SK-N-SH (cell line): Measurements from ENCODE around the gene TXN. TPM values are rescaled to one million over a fixed set of nuclear protein-coding genes. Genes with fewer than 3 reads are reported as not detected.

Experiments
- CTCF ChIA-PET: fragments of 300-600, 350-600 bp; formaldehyde crosslinking; extraction: SDS; loops from one replicate; lab custom pipeline; 2021; lab: Yijun Ruan, JAX
- POLR2A ChIA-PET: fragments of 350-600 bp; sonication (Branson Sonifier 250); formaldehyde crosslinking; extraction: SDS; loops from one replicate; lab custom pipeline; 2020; ENCODE audit warnings: antibody characterized with exemption, inconsistent platforms; lab: Yijun Ruan, JAX
- DNase-seq: peaks from one replicate; pipeline ENCODE4 v3.0.0; 2012
- H2AFZ ChIP-seq: fragments of 200-600 bp; sonication (generic); 2 replicates; pipeline ENCODE4 v1.8.1; 2016; ENCODE audit warnings: antibody characterized with exemption, mild to moderate bottlenecking, low read depth
- H3F3A ChIP-seq: fragments of 200-600 bp; sonication (generic); replicated peaks from 2 replicates; pipeline ENCODE3; 2016; ENCODE audit warnings: antibody characterized with exemption, mild to moderate bottlenecking; ENCODE audit not compliant: insufficient read depth
- H3K27ac ChIP-seq, 2 experiments: fragments of 200-500 bp in 1 of 2; fragments of 200-600 bp in 1 of 2; sonication (Bioruptor generic) in 1 of 2; sonication (generic), shearing (Covaris generic) in 1 of 2; 2 replicates each; pipeline versions ENCODE4 v1.5.1 to v1.6.1; 2014 to 2016; ENCODE audit warnings: low read depth in 2 of 2, inconsistent platforms in 1 of 2, low read length in 1 of 2, mild to moderate bottlenecking in 1 of 2, mixed read lengths in 1 of 2
- H3K27me3 ChIP-seq: fragments of 200-600 bp; sonication (generic), shearing (Covaris generic); 2 replicates; pipeline ENCODE4 v1.6.1; 2016; ENCODE audit warnings: mixed run types; ENCODE audit not compliant: insufficient read depth
- H3K36me3 ChIP-seq, 2 experiments: fragments of 200-500 bp in 1 of 2; fragments of 200-600 bp in 1 of 2; sonication (Bioruptor generic) in 1 of 2; sonication (generic) in 1 of 2; replicated peaks in 1 of 2; 2 replicates each; pipeline versions ENCODE3 to v1.5.1; 2014 to 2016; ENCODE audit warnings: low read length in 1 of 2, mild to moderate bottlenecking in 1 of 2; ENCODE audit not compliant: insufficient read depth in 2 of 2, control insufficient read depth in 1 of 2
- H3K4me1 ChIP-seq, 2 experiments: fragments of 200-500 bp in 1 of 2; fragments of 200-600 bp in 1 of 2; sonication (Bioruptor generic) in 1 of 2; sonication (generic), shearing (Covaris generic) in 1 of 2; 2 replicates each; pipeline versions ENCODE4 v1.5.1 to v1.6.1; 2014 to 2016; ENCODE audit warnings: low read depth in 1 of 2, low read length in 1 of 2, mixed run types in 1 of 2; ENCODE audit not compliant: insufficient read depth in 2 of 2, control insufficient read depth in 1 of 2
- H3K4me2 ChIP-seq: fragments of 200-600 bp; sonication (generic), shearing (Covaris generic); 2 replicates; pipeline ENCODE4 v1.6.1; 2017; ENCODE audit warnings: mixed run types
- H3K4me3 ChIP-seq, 2 experiments: fragments of 200-500 bp in 1 of 2; fragments of 200-600 bp in 1 of 2; sonication (Bioruptor generic) in 1 of 2; sonication (generic), shearing (Covaris generic) in 1 of 2; 2 replicates each; pipeline versions ENCODE4 v1.5.1 to v1.8.1; 2014 to 2016; ENCODE audit warnings: low read depth in 2 of 2, inconsistent platforms in 1 of 2, low read length in 1 of 2, mild to moderate bottlenecking in 1 of 2, mixed read lengths in 1 of 2, moderate library complexity in 1 of 2
- H3K79me2 ChIP-seq: fragments of 200-600 bp; sonication (generic); 2 replicates; pipeline ENCODE4 v1.8.1; 2017; ENCODE audit warnings: mild to moderate bottlenecking; ENCODE audit not compliant: insufficient read depth
- H3K9ac ChIP-seq: fragments of 200-600 bp; sonication (generic); 2 replicates; pipeline ENCODE4 v1.6.1; 2017; ENCODE audit warnings: mixed run types
- H3K9me2 ChIP-seq: fragments of 200-600 bp; sonication (generic); 2 replicates; pipeline ENCODE4 v1.6.1; 2017; ENCODE audit warnings: mixed run types
- H3K9me3 ChIP-seq: fragments of 200-600 bp; sonication (generic); 2 replicates; pipeline ENCODE4 v1.6.1; 2017; ENCODE audit warnings: mixed run types, mild to moderate bottlenecking, moderate library complexity
- H4K20me1 ChIP-seq: fragments of 200-600 bp; sonication (generic); 2 replicates; pipeline ENCODE4 v1.6.1; 2017; ENCODE audit warnings: mild to moderate bottlenecking, mixed run types; ENCODE audit not compliant: insufficient read depth
- EP300 ChIP-seq, 2 experiments: IDR thresholded peaks; 2 replicates each; pipeline versions ENCODE4 v1.4.0 to v1.6.1; 2012; ENCODE audit warnings: borderline replicate concordance in 1 of 2, low read depth in 1 of 2, low read length in 1 of 2
- FOSL2 ChIP-seq: IDR thresholded peaks from 2 replicates; pipeline ENCODE4 v1.4.0; 2012; ENCODE audit warnings: low read depth, mild to moderate bottlenecking, moderate library complexity, borderline replicate concordance
- GATA2 ChIP-seq: sonication (generic); formaldehyde crosslinking; IDR thresholded peaks from 2 replicates; pipeline ENCODE4 v1.5.0; 2020; ENCODE audit warnings: mild to moderate bottlenecking, missing genetic modification reagents
- IRF3 ChIP-seq: fragments of 150-350 bp; IDR thresholded peaks from 2 replicates; pipeline ENCODE4 v1.6.1; 2016; ENCODE audit warnings: mild to moderate bottlenecking, low read depth, low read length
- JUND ChIP-seq: IDR thresholded peaks from 2 replicates; pipeline ENCODE4 v1.4.0; 2012
- MEF2A ChIP-seq: IDR thresholded peaks from 2 replicates; pipeline ENCODE4 v1.4.0; 2012; ENCODE audit warnings: low read depth, borderline replicate concordance
- MXI1 ChIP-seq: IDR thresholded peaks from 2 replicates; pipeline ENCODE4 v1.6.1; 2012; ENCODE audit warnings: mild to moderate bottlenecking, low read depth, low read length, improper control_type of control experiment
- NRF1 ChIP-seq: IDR thresholded peaks from 2 replicates; pipeline ENCODE4 v1.6.1; 2012; ENCODE audit warnings: low read depth, mild to moderate bottlenecking, low read length
- POLR2AphosphoS5 ChIP-seq: IDR thresholded peaks from 2 replicates; pipeline ENCODE4 v1.6.1; 2012; ENCODE audit warnings: low read depth, low read length
- RAD21 ChIP-seq: IDR thresholded peaks from 2 replicates; pipeline ENCODE4 v1.6.1; 2012; ENCODE audit warnings: mild to moderate bottlenecking, low read length
- RCOR1 ChIP-seq: fragments of 150-350 bp; IDR thresholded peaks from 2 replicates; pipeline ENCODE4 v1.6.1; 2017; ENCODE audit warnings: antibody characterized with exemption, low read length
- RFX5 ChIP-seq: IDR thresholded peaks from 2 replicates; pipeline ENCODE4 v1.6.1; 2012; ENCODE audit warnings: mild to moderate bottlenecking, improper control_type of control experiment, low read length
- RXRA ChIP-seq: IDR thresholded peaks from 2 replicates; pipeline ENCODE4 v1.4.0; 2012; ENCODE audit warnings: low read depth, mild to moderate bottlenecking, borderline replicate concordance
- TAF1 ChIP-seq: IDR thresholded peaks from 2 replicates; pipeline ENCODE4 v1.6.1; 2012; ENCODE audit warnings: low read depth, mild to moderate bottlenecking, low read length, moderate library complexity, borderline replicate concordance
- TEAD4 ChIP-seq: IDR thresholded peaks from 2 replicates; pipeline ENCODE4 v1.4.0; 2012; ENCODE audit warnings: mild to moderate bottlenecking, borderline replicate concordance; ENCODE audit not compliant: insufficient read depth
- YY1 ChIP-seq: IDR thresholded peaks from 2 replicates; pipeline ENCODE4 v1.4.0; 2012; ENCODE audit warnings: low read depth, mild to moderate bottlenecking
- ZBTB33 ChIP-seq: IDR thresholded peaks from 2 replicates; pipeline ENCODE4 v1.4.0; 2012; ENCODE audit warnings: low read depth, borderline replicate concordance
- WGBS: methylation state at CpG from one replicate; pipeline ENCODE4 v1.1.6; 2017; ENCODE audit warnings: low lambda C conversion rate; 5-methylcytosine and 5-hydroxymethylcytosine counted together
- polyA plus RNA-seq, 3 experiments: library from polyadenylated mRNA; depleted of rRNA; stranded (reverse); fragments of >200 nt; gene quantifications; 2 replicates each; pipeline ENCODE4 v1.2.3, GENCODE V29; 2012
- TF ChIP-seq, protein P1 (sequence below): fragments of 150-350 bp; IDR thresholded peaks from 2 replicates; pipeline ENCODE4 v1.6.1; 2017; ENCODE audit warnings: antibody characterized with exemption, low read length, low read depth, borderline replicate concordance
- TF ChIP-seq, protein P2 (sequence below): IDR thresholded peaks from 2 replicates; pipeline ENCODE4; 2012
- TF ChIP-seq, protein P3 (sequence below): fragments of 200-600 bp; sonication (generic); IDR thresholded peaks from 2 replicates; pipeline ENCODE4 v1.6.1; 2017; ENCODE audit warnings: antibody characterized with exemption, mild to moderate bottlenecking, moderate library complexity

Gene TXN
- polyA plus RNA-seq, 1 of the 3 experiments (the other 2 are of a cell fraction), result 281 TPM

DNA sequence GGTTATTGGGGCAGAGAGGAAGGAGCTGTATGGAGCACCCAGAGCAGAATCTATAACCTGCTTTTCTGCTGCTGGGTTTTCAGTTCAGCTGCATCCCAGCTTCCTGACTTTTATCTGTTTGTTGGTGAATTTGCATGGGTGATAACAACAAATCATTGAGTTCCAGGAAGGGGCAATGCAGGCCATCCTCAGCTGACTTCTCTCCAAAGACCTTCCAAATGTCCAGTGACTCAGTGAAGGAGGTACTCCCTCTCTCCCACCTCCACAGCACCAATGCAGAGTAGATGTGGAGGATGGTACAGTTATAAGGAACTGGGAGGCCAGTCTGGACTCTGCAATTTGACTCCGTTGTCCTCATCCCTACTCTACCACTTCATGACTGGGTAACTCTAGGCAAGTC lies 1.6 kb upstream of the TXN start:
- no peak for DNase-seq
- H3K27me3 ChIP-seq, result no peaks in the 10 kb centered on the region
- TF ChIP-seq ZBTB33 (no peak), RXRA (no peak), RFX5 (no peak), GATA2 (CRISPR knock-in tag) (no peak), MXI1 (no peak), FOSL2 (no peak), YY1 (no peak), JUND (no peak), POLR2AphosphoS5 (no peak), EP300 (IDR thresholded peaks at IDR 0.05; ENCODE audit: borderline replicate concordance in 1 of 2, low read depth in 1 of 2, low read length in 1 of 2) (no peak), RCOR1 (no peak), TAF1 (no peak), TEAD4 (no peak), MEF2A (no peak), RAD21 (no peak), IRF3 (no peak), NRF1 (no peak)
- TF ChIP-seq, protein P1, sequence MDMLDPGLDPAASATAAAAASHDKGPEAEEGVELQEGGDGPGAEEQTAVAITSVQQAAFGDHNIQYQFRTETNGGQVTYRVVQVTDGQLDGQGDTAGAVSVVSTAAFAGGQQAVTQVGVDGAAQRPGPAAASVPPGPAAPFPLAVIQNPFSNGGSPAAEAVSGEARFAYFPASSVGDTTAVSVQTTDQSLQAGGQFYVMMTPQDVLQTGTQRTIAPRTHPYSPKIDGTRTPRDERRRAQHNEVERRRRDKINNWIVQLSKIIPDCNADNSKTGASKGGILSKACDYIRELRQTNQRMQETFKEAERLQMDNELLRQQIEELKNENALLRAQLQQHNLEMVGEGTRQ, result no peak
- TF ChIP-seq, protein P2, sequence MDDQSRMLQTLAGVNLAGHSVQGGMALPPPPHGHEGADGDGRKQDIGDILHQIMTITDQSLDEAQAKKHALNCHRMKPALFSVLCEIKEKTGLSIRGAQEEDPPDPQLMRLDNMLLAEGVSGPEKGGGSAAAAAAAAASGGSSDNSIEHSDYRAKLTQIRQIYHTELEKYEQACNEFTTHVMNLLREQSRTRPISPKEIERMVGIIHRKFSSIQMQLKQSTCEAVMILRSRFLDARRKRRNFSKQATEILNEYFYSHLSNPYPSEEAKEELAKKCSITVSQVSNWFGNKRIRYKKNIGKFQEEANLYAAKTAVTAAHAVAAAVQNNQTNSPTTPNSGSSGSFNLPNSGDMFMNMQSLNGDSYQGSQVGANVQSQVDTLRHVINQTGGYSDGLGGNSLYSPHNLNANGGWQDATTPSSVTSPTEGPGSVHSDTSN, result no peak
- TF ChIP-seq, protein P3, sequence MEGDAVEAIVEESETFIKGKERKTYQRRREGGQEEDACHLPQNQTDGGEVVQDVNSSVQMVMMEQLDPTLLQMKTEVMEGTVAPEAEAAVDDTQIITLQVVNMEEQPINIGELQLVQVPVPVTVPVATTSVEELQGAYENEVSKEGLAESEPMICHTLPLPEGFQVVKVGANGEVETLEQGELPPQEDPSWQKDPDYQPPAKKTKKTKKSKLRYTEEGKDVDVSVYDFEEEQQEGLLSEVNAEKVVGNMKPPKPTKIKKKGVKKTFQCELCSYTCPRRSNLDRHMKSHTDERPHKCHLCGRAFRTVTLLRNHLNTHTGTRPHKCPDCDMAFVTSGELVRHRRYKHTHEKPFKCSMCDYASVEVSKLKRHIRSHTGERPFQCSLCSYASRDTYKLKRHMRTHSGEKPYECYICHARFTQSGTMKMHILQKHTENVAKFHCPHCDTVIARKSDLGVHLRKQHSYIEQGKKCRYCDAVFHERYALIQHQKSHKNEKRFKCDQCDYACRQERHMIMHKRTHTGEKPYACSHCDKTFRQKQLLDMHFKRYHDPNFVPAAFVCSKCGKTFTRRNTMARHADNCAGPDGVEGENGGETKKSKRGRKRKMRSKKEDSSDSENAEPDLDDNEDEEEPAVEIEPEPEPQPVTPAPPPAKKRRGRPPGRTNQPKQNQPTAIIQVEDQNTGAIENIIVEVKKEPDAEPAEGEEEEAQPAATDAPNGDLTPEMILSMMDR, result no peak
- TF ChIP-seq, all 33 proteins: peak for 0
- Histone ChIP-seq H3K9me2 (no peaks in the 10 kb centered on the region), H3K9me3 (no peaks in the 10 kb centered on the region), H2AFZ (0 out of 2 replicates have a peak overlapping the region, but pooled peaks have one; percentile 86), H3F3A (no peaks in the 10 kb centered on the region), H3K9ac (no peak overlapping the region), H3K27ac (no peak overlapping the region), H3K36me3 (no peaks in the 10 kb centered on the region), H3K4me3 (0 out of 4 replicates have a peak overlapping the region, but pooled peaks of 1 of the 2 experiments have one; percentile 79), H3K4me1 (peaks cover 17 to 27% of the 10 kb centered on the region in 2 experiments; a peak in 3 of 4 replicates), H4K20me1 (peaks cover 22% of the 10 kb centered on the region), H3K4me2 (peak overlapping the region; percentile 89), H3K79me2 (peaks cover 33% of the 10 kb centered on the region)
- CTCF ChIA-PET, result no interaction called here
- POLR2A ChIA-PET, result no interaction called here
- 83% methylated on average over 1 of the region's 1 CpG for WGBS
